HG02973 (cell line): ENCODE results near the gene HTR2A.

Experiments used
- ATAC-seq: cut with Tn5 transposase; IDR thresholded peaks from one replicate; pipeline ENCODE4 v1.9.1; 2021; ENCODE audit warnings: moderate library complexity; ENCODE audit not compliant: unreplicated experiment

HTR2A gene

GRCh38 chr13:46871557-46871956 is 25.3 kb downstream of the HTR2A start:
- no peak for ATAC-seq

GRCh38 chr13:46868091-46868490 is 28.8 kb downstream of the HTR2A start:
- ATAC-seq, result no peak

GRCh38 chr13:46866150-46866549 is 30.7 kb downstream of the HTR2A start:
- no peak for ATAC-seq

- ATAC-seq, result no peak
Measured at GRCh38 chr13:46864941-46865340, 31.9 kb downstream of the HTR2A start.

GRCh38 chr13:46861959-46862358 is 34.9 kb downstream of the HTR2A start:
- no peak for ATAC-seq

GRCh38 chr13:46860722-46861121 is 36.1 kb downstream of the HTR2A start:
- ATAC-seq, result no peak

- no peak for ATAC-seq
Measured at GRCh38 chr13:46858776-46859175, 38.1 kb downstream of the HTR2A start.

GRCh38 chr13:46858163-46858562 is 38.7 kb downstream of the HTR2A start:
- no peak for ATAC-seq

GRCh38 chr13:46855664-46856063 is 41.2 kb downstream of the HTR2A start:
- ATAC-seq, result no peak

GRCh38 chr13:46855166-46855565 is 41.7 kb downstream of the HTR2A start:
- ATAC-seq, result peak; percentile 85

- no peak for ATAC-seq
Measured at GRCh38 chr13:46852168-46852567, 44.7 kb downstream of the HTR2A start.

GRCh38 chr13:46850214-46850613 is 46.6 kb downstream of the HTR2A start:
- ATAC-seq, result no peak

- ATAC-seq, result no peak
Measured at GRCh38 chr13:46846726-46847125, 50.1 kb downstream of the HTR2A start.

- ATAC-seq, result no peak
Measured at GRCh38 chr13:46845146-46845545, 51.7 kb downstream of the HTR2A start.

GRCh38 chr13:46844431-46844830 is 52.4 kb downstream of the HTR2A start:
- ATAC-seq, result no peak

- ATAC-seq, result no peak
Measured at GRCh38 chr13:46839399-46839798, 57.5 kb downstream of the HTR2A start.

GRCh38 chr13:46834657-46835056 is 62.2 kb downstream of the HTR2A start:
- no peak for ATAC-seq

GRCh38 chr13:46831588-46832194 is 65.2 kb downstream of the HTR2A start:
- ATAC-seq, result no peak

- ATAC-seq, result no peak
Measured at GRCh38 chr13:46830405-46831005, 66.3 kb downstream of the HTR2A start.

GRCh38 chr13:46822551-46822950 is 74.3 kb downstream of the HTR2A start:
- ATAC-seq, result no peak

GRCh38 chr13:46817838-46818476 is 78.9 kb downstream of the HTR2A start:
- no peak for ATAC-seq

- ATAC-seq, result no peak
Measured at GRCh38 chr13:46817095-46817494, 79.8 kb downstream of the HTR2A start.
